Common myeloid progenitor, CD34-positive (primary cell): ENCODE data around the gene CYP2J2.

Experiments
- CTCF ChIA-PET: fragments of 350-600 bp; sonication (Branson Sonifier 250); formaldehyde crosslinking; loops from one replicate; lab custom pipeline; 2021; ENCODE audit warnings: antibody characterized with exemption; lab: Charles Lee
- POLR2A ChIA-PET: fragments of 350-600 bp; sonication (Branson Sonifier 250); formaldehyde crosslinking; loops from one replicate; lab custom pipeline; 2021; ENCODE audit warnings: antibody characterized with exemption; lab: Charles Lee
- DNase-seq, 3 donors: peaks; one replicate each; pipeline versions ENCODE4 v3.0.0 to v3.0.0-alpha.2; 2013
- H3K27ac ChIP-seq, 2 experiments: 1 replicate in 1 of 2; 2 replicates in 1 of 2; pipeline ENCODE4 v1.7.0; 2013; ENCODE audit warnings: inconsistent platforms in 2 of 2, low read length in 2 of 2, mild to moderate bottlenecking in 2 of 2, low read depth in 1 of 2, moderate library complexity in 1 of 2; ENCODE audit not compliant: severe bottlenecking in 2 of 2, insufficient read depth in 1 of 2, poor library complexity in 1 of 2
- H3K27me3 ChIP-seq, 5 experiments: replicated peaks in 2 of 5; 1 replicate in 3 of 5; 2 replicates in 2 of 5; pipeline versions ENCODE4 v1.6.1 to v1.7.0; 2013; ENCODE audit warnings: low read length in 4 of 5, mild to moderate bottlenecking in 2 of 5, moderate library complexity in 2 of 5, inconsistent platforms in 1 of 5; ENCODE audit not compliant: insufficient read depth in 5 of 5, control insufficient read depth in 4 of 5
- H3K36me3 ChIP-seq, 4 experiments: 1 replicate in 2 of 4; 2 replicates in 2 of 4; pipeline versions ENCODE4 v1.6.1 to v1.7.0; 2013; ENCODE audit warnings: low read length in 3 of 4, control low read depth in 1 of 4, mild to moderate bottlenecking in 1 of 4; ENCODE audit not compliant: control insufficient read depth in 4 of 4, insufficient read depth in 4 of 4
- H3K4me1 ChIP-seq, 4 experiments: 1 replicate in 3 of 4; 2 replicates in 1 of 4; pipeline versions ENCODE4 v1.6.1 to v1.7.1; 2013; ENCODE audit warnings: low read length in 3 of 4, mild to moderate bottlenecking in 3 of 4, control low read depth in 1 of 4, inconsistent platforms in 1 of 4, moderate library complexity in 1 of 4; ENCODE audit not compliant: control insufficient read depth in 4 of 4, insufficient read depth in 4 of 4; ENCODE audit errors: control extremely low read depth in 1 of 4
- H3K4me3 ChIP-seq, 7 experiments: 1 replicate in 4 of 7; 2 replicates in 3 of 7; pipeline versions ENCODE4 v1.5.1 to v1.7.0; 2013; ENCODE audit warnings: mild to moderate bottlenecking in 7 of 7, low read length in 6 of 7, moderate library complexity in 6 of 7, inconsistent platforms in 2 of 7, low read depth in 2 of 7, control low read depth in 1 of 7; ENCODE audit not compliant: insufficient read depth in 4 of 7, control insufficient read depth in 1 of 7; ENCODE audit errors: extremely low read depth in 1 of 7
- H3K9me3 ChIP-seq, 5 experiments: 1 replicate in 4 of 5; 2 replicates in 1 of 5; pipeline versions ENCODE4 v1.6.1 to v1.7.1; 2013; ENCODE audit warnings: low read length in 4 of 5, mild to moderate bottlenecking in 2 of 5, inconsistent platforms in 1 of 5, low read depth in 1 of 5, moderate library complexity in 1 of 5; ENCODE audit not compliant: control insufficient read depth in 4 of 5, insufficient read depth in 2 of 5; ENCODE audit errors: control extremely low read depth in 1 of 5
- WGBS: methylation state at CpG from one replicate; pipeline ENCODE4 v1.1.5; 2013; ENCODE audit not compliant: insufficient coverage; 5-methylcytosine and 5-hydroxymethylcytosine counted together

Gene CYP2J2

GRCh38 chr1:59892841-59893811 is 33.4 kb downstream of the CYP2J2 start:
- H3K4me3 ChIP-seq, result no peak overlapping the region
- DNase-seq, result peak in 1 of 3 donors; percentile 19
- no peaks in the 10 kb centered on the region for H3K36me3 ChIP-seq
- WGBS, result 94% methylated on average over 5 of the region's 7 CpGs
- peaks cover 0 to 8% (median 0%) of the 10 kb centered on the region in 5 experiments for H3K9me3 ChIP-seq
- POLR2A ChIA-PET, result no interaction called here
- no peaks in the 10 kb centered on the region for H3K27me3 ChIP-seq
- no peak overlapping the region for H3K27ac ChIP-seq
- CTCF ChIA-PET, result interaction anchor here (0.7 to 2.6 kb wide), 5 partner anchors 10 to 54 kb away, joined by 3 to 9 read pairs (median 3); no protein-coding TSS in a partner anchor
- no peaks in the 10 kb centered on the region for H3K4me1 ChIP-seq

GRCh38 chr1:59885160-59885832 is 41.3 kb downstream of the CYP2J2 start:
- H3K9me3 ChIP-seq, result peaks cover 0 to 7% (median 0%) of the 10 kb centered on the region in 5 experiments
- ChIA-PET CTCF (interaction anchor here (1.3 kb wide), 1 partner anchor 62 kb away, joined by 5 read pairs; no protein-coding TSS in a partner anchor), POLR2A (no interaction called here)
- no peak overlapping the region for H3K27ac ChIP-seq
- DNase-seq, result no peak
- peaks cover 0 to under 1% (median under 1%) of the 10 kb centered on the region in 4 experiments for H3K4me1 ChIP-seq
- no peak overlapping the region for H3K4me3 ChIP-seq
- no peaks in the 10 kb centered on the region for H3K36me3 ChIP-seq
- no peaks in the 10 kb centered on the region for H3K27me3 ChIP-seq
- 92% methylated on average over 2 of the region's 3 CpGs for WGBS

GRCh38 chr1:59880735-59881134 is 45.8 kb downstream of the CYP2J2 start:
- Histone ChIP-seq H3K27me3 (no peaks in the 10 kb centered on the region), H3K27ac (no peak overlapping the region), H3K4me1 (peaks cover 0 to 6% (median 5%) of the 10 kb centered on the region in 4 experiments), H3K9me3 (peaks cover 0 to 7% (median 2%) of the 10 kb centered on the region in 5 experiments), H3K4me3 (no peak overlapping the region), H3K36me3 (peaks cover 0 to 5% (median 0%) of the 10 kb centered on the region in 4 experiments)
- POLR2A ChIA-PET, result no interaction called here
- WGBS, result 82% methylated on average over 1 of the region's 2 CpGs
- DNase-seq, result no peak
- CTCF ChIA-PET, result interaction anchor here (0.9 to 3.6 kb wide), 7 partner anchors 9 to 70 kb away, joined by 3 to 16 read pairs (median 4); no protein-coding TSS in a partner anchor

GRCh38 chr1:59879996-59880505 is 46.5 kb downstream of the CYP2J2 start:
- ChIA-PET CTCF (interaction anchor here (0.9 to 3.6 kb wide), 8 partner anchors 9 to 71 kb away, joined by 3 to 16 read pairs (median 4); no protein-coding TSS in a partner anchor), POLR2A (no interaction called here)
- Histone ChIP-seq H3K9me3 (peaks cover 0 to 7% (median 2%) of the 10 kb centered on the region in 5 experiments), H3K36me3 (peaks cover 0 to 5% (median 0%) of the 10 kb centered on the region in 4 experiments), H3K4me3 (no peak overlapping the region), H3K27ac (no peak overlapping the region), H3K4me1 (peaks cover 0 to 6% (median 5%) of the 10 kb centered on the region in 4 experiments), H3K27me3 (no peaks in the 10 kb centered on the region)
- peak; percentile 34 to 85 (median 74) for DNase-seq
- 0% methylated on average over 1 of the region's 3 CpGs for WGBS

- no peak overlapping the region for H3K4me3 ChIP-seq
- ChIA-PET CTCF (interaction anchor here (0.9 to 3.6 kb wide), 7 partner anchors 15 to 72 kb away, joined by 3 to 16 read pairs (median 4); no protein-coding TSS in a partner anchor), POLR2A (no interaction called here)
- WGBS, result 73% methylated on average over 4 of the region's 5 CpGs
- no peaks in the 10 kb centered on the region for H3K27me3 ChIP-seq
- H3K4me1 ChIP-seq, result peaks cover 0 to 6% (median 5%) of the 10 kb centered on the region in 4 experiments
- peak; percentile 70 to 79 (median 77) for DNase-seq
- H3K27ac ChIP-seq, result no peak overlapping the region
- H3K36me3 ChIP-seq, result peaks cover 0 to 5% (median 0%) of the 10 kb centered on the region in 4 experiments
- peaks cover 0 to 7% (median 2%) of the 10 kb centered on the region in 5 experiments for H3K9me3 ChIP-seq
Measured at GRCh38 chr1:59879574-59879973, 47.0 kb downstream of the CYP2J2 start.

- Histone ChIP-seq H3K4me1 (peaks cover 0 to 6% (median 5%) of the 10 kb centered on the region in 4 experiments), H3K36me3 (peaks cover 0 to 9% (median 0%) of the 10 kb centered on the region in 4 experiments), H3K9me3 (peaks cover 0 to 7% (median 2%) of the 10 kb centered on the region in 5 experiments), H3K27me3 (no peaks in the 10 kb centered on the region), H3K27ac (no peak overlapping the region), H3K4me3 (no peak overlapping the region)
- CTCF ChIA-PET, result interaction anchor here (0.8 to 3.6 kb wide), 5 partner anchors 23 to 119 kb away, joined by 3 to 16 read pairs (median 4); no protein-coding TSS in a partner anchor
- WGBS, result 96% methylated on average over 3 of the region's 3 CpGs
- POLR2A ChIA-PET, result no interaction called here
- no peak for DNase-seq
Measured at GRCh38 chr1:59878370-59878769, 48.2 kb downstream of the CYP2J2 start.
